Neuronal stem cell (in vitro differentiated cells): Measurements from ENCODE around the gene MBOAT1.

Experiments
- DNase-seq: peaks from one replicate; pipeline ENCODE4 v3.0.0-alpha.2; 2013; ENCODE audit warnings: low spot score
- H2AFZ ChIP-seq: one replicate; pipeline ENCODE4 v1.6.1; 2013; ENCODE audit warnings: mild to moderate bottlenecking, low read length, inconsistent platforms
- H2AK5ac ChIP-seq: 2 replicates; pipeline ENCODE4 v1.6.1; 2013; ENCODE audit warnings: low read depth, mild to moderate bottlenecking, inconsistent platforms, low read length, moderate library complexity, mixed read lengths
- H2BK120ac ChIP-seq: 2 replicates; pipeline ENCODE4 v1.6.1; 2013; ENCODE audit warnings: low read depth, mild to moderate bottlenecking, inconsistent platforms, low read length, moderate library complexity, mixed read lengths
- H2BK12ac ChIP-seq: one replicate; pipeline ENCODE4 v1.6.1; 2013; ENCODE audit warnings: low read length, inconsistent platforms
- H2BK15ac ChIP-seq: 2 replicates; pipeline ENCODE4 v1.6.1; 2013; ENCODE audit warnings: mild to moderate bottlenecking, low read length, inconsistent platforms, mixed read lengths
- H2BK5ac ChIP-seq: one replicate; pipeline ENCODE4 v1.6.1; 2013; ENCODE audit warnings: inconsistent platforms, mild to moderate bottlenecking, low read length, moderate library complexity
- H3K14ac ChIP-seq: one replicate; pipeline ENCODE4 v1.6.1; 2013; ENCODE audit warnings: low read length, inconsistent platforms
- H3K18ac ChIP-seq: 2 replicates; pipeline ENCODE4 v1.6.1; 2013; ENCODE audit warnings: low read length, inconsistent platforms
- H3K23ac ChIP-seq: 2 replicates; pipeline ENCODE4 v1.6.1; 2013; ENCODE audit warnings: low read depth, mild to moderate bottlenecking, mixed read lengths, low read length, inconsistent platforms; ENCODE audit not compliant: poor library complexity
- H3K27ac ChIP-seq: replicated peaks from 3 replicates; pipeline ENCODE4 v1.5.1; 2013; ENCODE audit warnings: low read length, inconsistent platforms
- H3K27me3 ChIP-seq, 3 experiments: 2 replicates each; pipeline ENCODE4 v1.6.1; 2013; ENCODE audit warnings: low read length in 3 of 3, mild to moderate bottlenecking in 2 of 3, inconsistent platforms in 1 of 3, low read depth in 1 of 3, mixed read lengths in 1 of 3, moderate library complexity in 1 of 3; ENCODE audit not compliant: control insufficient read depth in 3 of 3, insufficient read depth in 3 of 3
- H3K36me3 ChIP-seq, 2 donors: replicated peaks in 1 of 2; 2 replicates each; pipeline ENCODE4 v1.6.1; 2013; ENCODE audit warnings: low read length in 2 of 2; ENCODE audit not compliant: control insufficient read depth in 2 of 2, insufficient read depth in 2 of 2
- H3K4ac ChIP-seq: 2 replicates; pipeline ENCODE4 v1.6.1; 2013; ENCODE audit warnings: inconsistent platforms, mild to moderate bottlenecking, low read length, moderate library complexity
- H3K4me1 ChIP-seq, 2 donors: 1 replicate in 1 of 2; 2 replicates in 1 of 2; pipeline ENCODE4 v1.6.1; 2013; ENCODE audit warnings: low read length in 2 of 2, low read depth in 1 of 2; ENCODE audit not compliant: control insufficient read depth in 2 of 2, insufficient read depth in 1 of 2
- H3K4me2 ChIP-seq: one replicate; pipeline ENCODE4 v1.6.1; 2013; ENCODE audit warnings: mild to moderate bottlenecking, low read length, inconsistent platforms; ENCODE audit not compliant: insufficient read depth, poor library complexity, severe bottlenecking
- H3K4me3 ChIP-seq, 2 donors: 2 replicates each; pipeline ENCODE4 v1.5.1; 2013; ENCODE audit warnings: low read length in 2 of 2, mild to moderate bottlenecking in 2 of 2, inconsistent platforms in 1 of 2, moderate library complexity in 1 of 2
- H3K79me1 ChIP-seq: one replicate; pipeline ENCODE4 v1.6.1; 2013; ENCODE audit warnings: low read depth, mild to moderate bottlenecking, inconsistent platforms, low read length, moderate library complexity
- H3K9ac ChIP-seq: one replicate; pipeline ENCODE4 v1.6.1; 2013; ENCODE audit warnings: mild to moderate bottlenecking, low read depth, low read length, inconsistent platforms; ENCODE audit not compliant: poor library complexity
- H3K9me3 ChIP-seq, 2 donors: replicated peaks in 1 of 2; 2 replicates each; pipeline versions ENCODE3 to v1.6.1; 2013; ENCODE audit warnings: low read length in 2 of 2, mild to moderate bottlenecking in 2 of 2, inconsistent platforms in 1 of 2, low read depth in 1 of 2, mixed read lengths in 1 of 2, moderate library complexity in 1 of 2; ENCODE audit not compliant: control insufficient read depth in 2 of 2, insufficient read depth in 1 of 2
- H4K8ac ChIP-seq: one replicate; pipeline ENCODE4 v1.6.1; 2013; ENCODE audit warnings: low read depth, mild to moderate bottlenecking, inconsistent platforms, low read length, moderate library complexity
- H4K91ac ChIP-seq: one replicate; pipeline ENCODE4 v1.6.1; 2013; ENCODE audit warnings: low read length, low read depth, mild to moderate bottlenecking, inconsistent platforms; ENCODE audit not compliant: poor library complexity
- WGBS, 2 donors: extraction: QIAGEN DNeasy Blood & Tissue Kit; methylation state at CpG; one replicate each; pipeline ENCODE4 v1.1.7; 2013; ENCODE audit warnings: missing lambda C conversion rate in 2 of 2, mixed read lengths in 1 of 2; ENCODE audit not compliant: insufficient read length in 2 of 2, insufficient replicate concordance in 1 of 2; ENCODE audit errors: extremely low coverage in 2 of 2; 5-methylcytosine and 5-hydroxymethylcytosine counted together

MBOAT1 gene

GRCh38 chr6:20098267-20098876 lies 113.9 kb downstream of the MBOAT1 start:
- Histone ChIP-seq H4K8ac (no peak overlapping the region), H4K91ac (no peak overlapping the region), H3K18ac (no peak overlapping the region), H3K4me3 (no peak overlapping the region), H2AFZ (no peak overlapping the region), H3K9me3 (no peaks in the 10 kb centered on the region), H3K23ac (no peak overlapping the region), H2BK120ac (no peak overlapping the region), H2AK5ac (no peak overlapping the region), H2BK15ac (no peak overlapping the region), H3K9ac (no peak overlapping the region), H2BK5ac (no peak overlapping the region), H3K36me3 (peaks cover 0 to 21% of the 10 kb centered on the region in 2 donors), H3K4me1 (peaks cover 2 to 5% of the 10 kb centered on the region in 2 donors), H3K4ac (no peak overlapping the region), H3K4me2 (no peak overlapping the region), H3K27ac (no peak overlapping the region), H3K27me3 (no peaks in the 10 kb centered on the region), H2BK12ac (no peak overlapping the region), H3K14ac (no peak overlapping the region), H3K79me1 (no peaks in the 10 kb centered on the region)
- no peak for DNase-seq
- no CpG with 5 or more reads among the region's 6 CpGs for WGBS, 2 donors

- peaks cover 2 to 8% of the 10 kb centered on the region in 2 donors for H3K4me1 ChIP-seq
- no peak overlapping the region for H2BK120ac ChIP-seq
These were observed 115.7 kb downstream of the MBOAT1 start for GRCh38 chr6:20096536-20096935.

GRCh38 chr6:20095436-20095835 lies 116.8 kb downstream of the MBOAT1 start:
- Histone ChIP-seq H4K8ac (no peak overlapping the region), H3K4me1 (peaks cover 2 to 8% of the 10 kb centered on the region in 2 donors), H2BK15ac (peak overlapping the region; percentile 33), H3K4me3 (no peak overlapping the region), H2AFZ (no peak overlapping the region), H3K79me1 (no peaks in the 10 kb centered on the region), H3K27me3 (no peaks in the 10 kb centered on the region), H3K9me3 (no peaks in the 10 kb centered on the region), H3K14ac (no peak overlapping the region), H3K36me3 (peaks cover 0 to 4% of the 10 kb centered on the region in 2 donors), H2BK12ac (no peak overlapping the region), H4K91ac (no peak overlapping the region), H3K27ac (no peak overlapping the region), H3K18ac (no peak overlapping the region), H2BK5ac (no peak overlapping the region), H2AK5ac (no peak overlapping the region), H3K23ac (no peak overlapping the region), H3K4ac (no peak overlapping the region), H3K4me2 (no peak overlapping the region), H3K9ac (no peak overlapping the region), H2BK120ac (no peak overlapping the region)
- WGBS, 2 donors: no CpG with 5 or more reads among the region's 6 CpGs
- DNase-seq: no peak

More at GRCh38 chr6:20096536-20096935, 115.7 kb downstream of the MBOAT1 start:
- Histone ChIP-seq H4K91ac (no peak overlapping the region), H2AK5ac (no peak overlapping the region), H2BK15ac (no peak overlapping the region), H3K4me2 (no peak overlapping the region), H3K79me1 (no peaks in the 10 kb centered on the region), H2AFZ (no peak overlapping the region), H2BK5ac (no peak overlapping the region), H3K9me3 (no peaks in the 10 kb centered on the region), H3K14ac (no peak overlapping the region), H3K36me3 (peaks cover 0 to 9% of the 10 kb centered on the region in 2 donors), H3K4ac (no peak overlapping the region), H4K8ac (no peak overlapping the region), H2BK12ac (no peak overlapping the region), H3K18ac (peak overlapping the region; percentile 15), H3K27ac (no peak overlapping the region), H3K4me3 (no peak overlapping the region), H3K27me3 (no peaks in the 10 kb centered on the region), H3K9ac (no peak overlapping the region), H3K23ac (no peak overlapping the region)
- DNase-seq: no peak
- WGBS, 2 donors: no CpG with 5 or more reads among the region's 6 CpGs

GRCh38 chr6:20092071-20092566 lies 120.2 kb downstream of the MBOAT1 start:
- H3K9me3 ChIP-seq: no peaks in the 10 kb centered on the region
- peak; percentile 57 for DNase-seq
- no peak overlapping the region for H2BK15ac ChIP-seq
- no peak overlapping the region for H2AK5ac ChIP-seq
- no CpG with 5 or more reads among the region's 1 CpG for WGBS, 2 donors
- H3K79me1 ChIP-seq: no peaks in the 10 kb centered on the region
- H3K4me2 ChIP-seq: peak overlapping the region; percentile 38
- H3K27ac ChIP-seq: peak overlapping the region; percentile 38
- peaks cover 2 to 8% of the 10 kb centered on the region in 2 donors for H3K4me1 ChIP-seq
- H4K91ac ChIP-seq: no peak overlapping the region
- no peaks in the 10 kb centered on the region for H3K36me3 ChIP-seq
- H3K23ac ChIP-seq: no peak overlapping the region
- H2BK5ac ChIP-seq: no peak overlapping the region
- no peak overlapping the region for H3K18ac ChIP-seq
- peak overlapping the region; percentile 23 for H2AFZ ChIP-seq
- H2BK120ac ChIP-seq: no peak overlapping the region
- no peak overlapping the region for H3K9ac ChIP-seq
- H4K8ac ChIP-seq: no peak overlapping the region
- no peak overlapping the region for H3K4me3 ChIP-seq
- no peak overlapping the region for H3K4ac ChIP-seq
- no peaks in the 10 kb centered on the region for H3K27me3 ChIP-seq
- H3K14ac ChIP-seq: no peak overlapping the region
- no peak overlapping the region for H2BK12ac ChIP-seq
